Sigmoid colon (tissue), 7 donors: ENCODE results near the gene RPS6KA5. TPM values are rescaled to one million over a fixed set of nuclear protein-coding genes. Genes with fewer than 3 reads are reported as not detected.

Experiments
- DNase-seq: peaks from one replicate; pipeline ENCODE4 v3.0.0-alpha.2; 2019
- H3K27ac ChIP-seq, 4 donors: fragments of 200-600 bp; sonication (generic); one replicate each; pipeline ENCODE4 v1.5.1; 2016 to 2019; ENCODE audit warnings: mild to moderate bottlenecking in 1 of 4
- H3K27me3 ChIP-seq, 3 donors: fragments of 200-600 bp; sonication (generic); one replicate each; pipeline ENCODE4 v1.5.1; 2019; ENCODE audit warnings: mild to moderate bottlenecking in 1 of 3
- H3K36me3 ChIP-seq, 4 donors: fragments of 200-600 bp; sonication (generic); one replicate each; pipeline ENCODE4 v1.5.1; 2016 to 2019
- H3K4me1 ChIP-seq, 4 donors: fragments of 200-600 bp; sonication (generic); one replicate each; pipeline ENCODE4 v1.5.1; 2017 to 2019
- H3K4me3 ChIP-seq, 4 donors: fragments of 200-600 bp; sonication (generic); one replicate each; pipeline ENCODE4 v1.5.1; 2017 to 2019; ENCODE audit warnings: mild to moderate bottlenecking in 2 of 4, moderate library complexity in 1 of 4
- H3K9me3 ChIP-seq, 4 donors: fragments of 200-600 bp in 3 of 4; sonication (generic) in 3 of 4; one replicate each; pipeline versions ENCODE4 v1.5.1 to v1.6.1; 2013 to 2019
- EP300 ChIP-seq, 4 donors: sonication (generic); formaldehyde crosslinking; IDR thresholded peaks; one replicate each; pipeline ENCODE4 v1.6.1; 2017; ENCODE audit warnings: antibody characterized with exemption in 4 of 4
- POLR2A ChIP-seq, 2 donors: fragments of 450-650 bp; IDR thresholded peaks; one replicate each; pipeline ENCODE4 v1.6.1; 2016; ENCODE audit warnings: antibody characterized with exemption in 2 of 2, mild to moderate bottlenecking in 2 of 2, moderate library complexity in 2 of 2
- POLR2AphosphoS5 ChIP-seq, 4 donors: sonication (generic); formaldehyde crosslinking; IDR thresholded peaks; one replicate each; pipeline ENCODE4 v1.6.1; 2017; ENCODE audit warnings: antibody characterized with exemption in 4 of 4
- WGBS, 2 donors: extraction: QIAGEN DNeasy Blood & Tissue Kit; methylation state at CpG; one replicate each; pipeline ENCODE4 v1.1.7; 2013; 5-methylcytosine and 5-hydroxymethylcytosine counted together
- intact Hi-C: fragments of 100-400 bp; cut with DNase I; formaldehyde crosslinking; loops from one replicate; pipeline ENCODE4 v1.15.1; 2023
- polyA plus RNA-seq, 3 donors: library from polyadenylated mRNA; stranded (reverse); fragments of 200-250 nt; gene quantifications; one replicate each; pipeline ENCODE4 v1.2.3, GENCODE V29; 2013
- total RNA-seq, 4 donors: library from RNA; depleted of rRNA; stranded (reverse); fragments of >200 nt; gene quantifications; one replicate each; pipeline ENCODE4 v1.1.0, GENCODE V29; 2016
- TF ChIP-seq, protein P1 (sequence below), 4 experiments: fragments of 450-650 bp in 3 of 4; fragments of 200-600 bp in 1 of 4; IDR thresholded peaks; one replicate each; pipeline ENCODE4 v1.5.1; 2016 to 2019; ENCODE audit warnings: antibody characterized with exemption in 4 of 4, mild to moderate bottlenecking in 3 of 4, moderate library complexity in 2 of 4
- donor health status: healthy with polysubstance abuse.
- donor health status: Bipolar disorder and iron deficiency.
- donor health status: healthy.

The RPS6KA5 gene
- 10 to 100 TPM; 18.2 to 36.4 (median 25.9) TPM for total RNA-seq
- polyA plus RNA-seq = 1 to 10 TPM; 3.6 to 7.3 (median 6.2) TPM

DNA sequence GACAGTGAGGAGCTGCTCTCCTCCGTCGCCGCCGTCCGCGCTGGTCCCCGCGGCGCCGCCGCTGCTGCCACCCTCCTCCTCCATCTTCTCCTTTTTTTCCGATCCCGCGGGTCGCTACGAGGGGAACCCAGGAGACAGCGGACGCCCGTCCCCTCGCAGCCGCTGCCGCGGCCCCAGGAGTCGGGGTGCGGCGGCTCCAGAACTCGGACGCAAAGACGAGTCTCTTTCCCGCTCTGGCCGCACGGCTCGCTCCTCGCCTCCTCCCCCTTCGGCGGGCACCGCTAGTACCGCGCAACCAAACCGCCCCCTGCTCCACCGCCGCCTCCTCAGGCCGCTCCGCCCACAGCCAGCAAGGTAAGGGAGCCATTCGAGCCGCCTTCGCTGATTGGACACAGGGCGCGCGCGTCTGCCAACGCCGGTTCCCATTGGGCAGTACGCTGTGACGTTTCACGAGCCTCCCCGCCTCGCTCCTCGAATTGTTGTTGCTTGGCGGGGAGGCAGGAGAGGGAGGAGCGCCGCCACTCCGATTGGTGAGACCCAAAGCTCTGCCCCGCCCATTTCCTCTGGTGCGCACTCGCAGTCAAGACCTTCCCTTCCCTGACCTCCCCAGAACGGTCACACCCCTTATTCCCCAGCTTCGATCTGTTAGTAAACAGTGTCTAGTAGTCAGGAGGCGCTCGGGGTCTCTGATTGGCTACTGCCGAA is at the start of gene RPS6KA5:
TSS of gene RPS6KA5 (minus strand) at position 291 of the 705 bp plus-strand sequence. CDS start at position 84, 207 bp downstream.
- intact Hi-C loops = loop anchor here (1.0 to 10.0 kb wide), 6 partner anchors 52 to 447 kb away; no protein-coding TSS in a partner anchor
- no peaks in the 10 kb centered on the region for H3K9me3 ChIP-seq
- H3K4me1 ChIP-seq = peaks cover 0 to 67% (median 41%) of the 10 kb centered on the region in 4 donors
- peak; percentile 100 for DNase-seq
- peak; percentile 87 to 91 for TF ChIP-seq POLR2A (IDR thresholded peaks at IDR 0.05)
- peak in 1 of 4 donors; percentile 29 for TF ChIP-seq EP300 (IDR thresholded peaks at IDR 0.05)
- TF ChIP-seq POLR2AphosphoS5 (IDR thresholded peaks at IDR 0.05) = peak; percentile 94 to 98 (median 96)
- TF ChIP-seq, protein P1, sequence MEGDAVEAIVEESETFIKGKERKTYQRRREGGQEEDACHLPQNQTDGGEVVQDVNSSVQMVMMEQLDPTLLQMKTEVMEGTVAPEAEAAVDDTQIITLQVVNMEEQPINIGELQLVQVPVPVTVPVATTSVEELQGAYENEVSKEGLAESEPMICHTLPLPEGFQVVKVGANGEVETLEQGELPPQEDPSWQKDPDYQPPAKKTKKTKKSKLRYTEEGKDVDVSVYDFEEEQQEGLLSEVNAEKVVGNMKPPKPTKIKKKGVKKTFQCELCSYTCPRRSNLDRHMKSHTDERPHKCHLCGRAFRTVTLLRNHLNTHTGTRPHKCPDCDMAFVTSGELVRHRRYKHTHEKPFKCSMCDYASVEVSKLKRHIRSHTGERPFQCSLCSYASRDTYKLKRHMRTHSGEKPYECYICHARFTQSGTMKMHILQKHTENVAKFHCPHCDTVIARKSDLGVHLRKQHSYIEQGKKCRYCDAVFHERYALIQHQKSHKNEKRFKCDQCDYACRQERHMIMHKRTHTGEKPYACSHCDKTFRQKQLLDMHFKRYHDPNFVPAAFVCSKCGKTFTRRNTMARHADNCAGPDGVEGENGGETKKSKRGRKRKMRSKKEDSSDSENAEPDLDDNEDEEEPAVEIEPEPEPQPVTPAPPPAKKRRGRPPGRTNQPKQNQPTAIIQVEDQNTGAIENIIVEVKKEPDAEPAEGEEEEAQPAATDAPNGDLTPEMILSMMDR (IDR thresholded peaks at IDR 0.05) = peak in 2 of 4 experiments; percentile 27 to 30
- peak within 1 kb of the TSS; percentile 75 to 96 (median 94) for H3K4me3 ChIP-seq
- no peaks in the 10 kb centered on the region for H3K27me3 ChIP-seq
- peak within 1 kb of the TSS; percentile 98 to 99 (median 98) for H3K27ac ChIP-seq
- 0% methylated on average over 71 of the region's 71 CpGs for WGBS, 2 donors
- H3K36me3 ChIP-seq = no peaks in the 10 kb centered on the region

DNA sequence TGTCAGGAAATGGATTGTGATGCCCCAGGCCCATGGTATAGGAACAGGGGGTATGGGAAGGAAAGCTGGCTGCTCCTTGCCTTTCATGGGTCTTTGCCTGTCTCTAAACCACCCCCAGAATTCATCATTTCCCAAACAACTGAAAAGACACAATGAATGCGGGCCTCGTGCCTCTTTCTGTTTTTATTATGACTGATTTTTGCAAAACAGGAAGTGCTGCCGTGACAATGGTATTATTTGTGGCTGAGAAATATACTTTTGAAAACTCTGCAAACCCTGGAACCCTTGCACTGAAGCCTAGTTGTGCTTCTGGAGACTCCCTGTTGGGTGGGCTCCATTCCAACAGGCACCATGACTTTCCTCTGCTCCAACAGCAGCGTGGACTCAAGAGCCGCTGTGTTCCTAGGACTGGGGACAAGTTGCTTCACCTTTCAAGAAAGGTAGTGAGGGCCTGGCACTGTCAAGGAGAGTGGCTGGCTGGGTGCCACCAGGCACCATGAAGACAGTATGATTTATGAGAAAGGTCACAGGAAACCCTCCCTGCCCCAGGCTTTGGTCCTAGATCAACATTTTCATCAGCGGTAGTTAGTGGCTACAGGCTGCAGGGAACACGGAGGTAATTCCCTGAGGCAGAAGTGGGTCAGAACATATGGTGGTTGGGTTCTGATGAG is 48.6 kb upstream of the RPS6KA5 start:
- H3K4me1 ChIP-seq = peaks cover 0 to 64% (median 46%) of the 10 kb centered on the region in 4 donors
- no peaks in the 10 kb centered on the region for H3K9me3 ChIP-seq
- peak overlapping the region; percentile 77 to 91 (median 86) for H3K27ac ChIP-seq
- peak; percentile 72 for DNase-seq
- no peaks in the 10 kb centered on the region for H3K27me3 ChIP-seq
- no peak overlapping the region for H3K4me3 ChIP-seq
- 53 to 60% methylated on average over 7 of the region's 7 CpGs for WGBS, 2 donors
- no peaks in the 10 kb centered on the region for H3K36me3 ChIP-seq
- intact Hi-C loops = no loop called here
- TF ChIP-seq, protein P1 (IDR thresholded peaks at IDR 0.05) = no peak
- TF ChIP-seq POLR2A (IDR thresholded peaks at IDR 0.05) (no peak), EP300 (IDR thresholded peaks at IDR 0.05) (no peak), POLR2AphosphoS5 (IDR thresholded peaks at IDR 0.05) (no peak)

DNA sequence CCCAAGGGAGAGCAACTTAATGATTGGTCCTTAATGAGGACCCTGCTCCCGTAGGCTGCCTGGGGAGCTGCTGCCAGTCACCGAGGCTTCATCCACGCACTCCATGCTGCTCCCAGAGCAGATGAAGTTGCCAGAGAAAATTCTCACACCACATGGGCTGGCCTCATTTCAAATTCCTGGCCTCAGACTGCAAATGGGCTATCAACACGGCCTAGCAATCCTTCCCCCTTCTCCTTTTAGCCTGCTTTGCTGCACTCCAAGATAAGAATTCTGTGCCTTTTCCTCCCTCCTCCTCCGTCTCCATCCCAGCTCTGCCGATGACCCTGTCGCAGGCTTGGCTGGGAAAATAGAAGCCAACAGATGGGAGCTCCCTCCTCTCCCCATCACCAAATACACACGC is 42.7 kb upstream of the RPS6KA5 start:
- H3K4me3 ChIP-seq = no peak overlapping the region
- H3K9me3 ChIP-seq = no peaks in the 10 kb centered on the region
- 84 to 91% methylated on average over 8 of the region's 8 CpGs for WGBS, 2 donors
- DNase-seq = no peak
- H3K27ac ChIP-seq = peak overlapping the region in 1 of 4 donors; percentile 4
- H3K4me1 ChIP-seq = peaks cover 0 to 24% (median 10%) of the 10 kb centered on the region in 4 donors
- TF ChIP-seq POLR2AphosphoS5 (IDR thresholded peaks at IDR 0.05) (no peak), POLR2A (IDR thresholded peaks at IDR 0.05) (no peak), EP300 (IDR thresholded peaks at IDR 0.05) (no peak)
- TF ChIP-seq, protein P1 (IDR thresholded peaks at IDR 0.05) = no peak
- H3K36me3 ChIP-seq = no peaks in the 10 kb centered on the region
- no peaks in the 10 kb centered on the region for H3K27me3 ChIP-seq
- intact Hi-C loops = no loop called here

DNA sequence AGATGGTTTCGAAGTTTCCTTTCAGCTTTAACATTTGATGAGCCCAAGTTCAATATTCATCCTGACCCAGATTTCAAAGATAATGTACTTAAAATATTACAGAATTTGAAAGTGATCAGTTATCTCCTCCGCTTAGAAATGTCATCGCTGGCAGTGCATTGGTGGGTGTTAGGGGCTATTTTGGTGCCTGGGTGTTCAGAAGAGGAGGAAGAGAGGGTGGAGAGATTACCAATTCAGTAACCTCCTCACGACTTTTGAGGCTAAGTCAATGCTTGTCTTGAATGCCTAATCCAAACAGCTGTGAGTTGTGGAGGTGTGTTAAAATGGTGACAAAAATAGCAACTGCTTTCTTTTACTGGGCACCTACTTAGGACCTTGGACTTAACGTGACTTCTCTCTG is 39.7 kb upstream of the RPS6KA5 start:
- no peaks in the 10 kb centered on the region for H3K27me3 ChIP-seq
- intact Hi-C loops = no loop called here
- H3K9me3 ChIP-seq = no peaks in the 10 kb centered on the region
- WGBS, 2 donors = 87 to 91% methylated on average over 5 of the region's 5 CpGs
- no peak for TF ChIP-seq EP300 (IDR thresholded peaks at IDR 0.05)
- no peak for TF ChIP-seq POLR2AphosphoS5 (IDR thresholded peaks at IDR 0.05)
- TF ChIP-seq POLR2A (IDR thresholded peaks at IDR 0.05) = no peak
- TF ChIP-seq, protein P1 (IDR thresholded peaks at IDR 0.05) = no peak
- H3K4me1 ChIP-seq = peaks cover 0 to 9% (median 3%) of the 10 kb centered on the region in 4 donors
- H3K36me3 ChIP-seq = no peaks in the 10 kb centered on the region
- no peak overlapping the region for H3K4me3 ChIP-seq
- H3K27ac ChIP-seq = no peak overlapping the region
- no peak for DNase-seq
